Measurements from ENCODE around the gene PRKCA.

PRKCA gene

DNA sequence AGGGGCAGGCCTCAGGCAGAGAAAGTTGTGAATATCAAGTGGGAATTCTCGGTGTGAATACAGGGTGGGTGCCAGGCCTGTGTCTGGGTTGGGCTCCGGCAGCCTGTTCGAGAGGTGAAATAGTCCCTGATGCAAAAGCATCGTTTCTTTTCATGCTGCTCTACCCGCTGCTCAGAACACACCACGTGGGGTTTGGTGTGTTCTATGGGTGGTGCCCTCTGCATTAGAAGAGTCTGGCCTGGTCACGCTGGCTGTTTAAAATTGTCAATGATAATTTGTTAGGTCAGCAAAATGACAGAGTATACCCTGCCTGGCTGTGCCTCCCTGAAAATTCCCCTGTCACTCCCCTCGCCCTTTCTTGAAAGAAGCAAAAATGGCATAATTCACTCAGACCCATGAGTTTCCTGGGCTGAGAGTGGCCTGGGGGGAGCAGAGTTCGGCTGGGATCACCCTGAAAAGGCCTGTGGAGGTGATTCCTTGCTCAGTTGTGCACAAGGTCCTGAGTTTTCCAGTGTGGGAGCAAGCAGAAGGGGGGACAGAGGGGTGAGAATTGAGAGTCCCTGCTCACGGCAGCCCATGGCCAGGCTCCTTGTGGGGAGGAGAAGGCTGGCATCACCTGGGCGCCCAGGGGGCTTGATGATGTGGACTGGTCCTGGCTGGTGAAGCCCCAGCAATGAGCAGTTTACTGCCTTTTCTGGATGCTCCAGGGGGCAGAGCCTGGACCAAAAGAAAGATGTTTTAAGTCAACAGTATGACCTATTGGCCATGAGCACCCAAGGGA is 535.7 kb downstream of the PRKCA start:
- peaks cover 39% of the 10 kb centered on the region for H3K27me3 ChIP-seq (ENCODE audit: insufficient read depth, low read length)
- H3K4me3 ChIP-seq (ENCODE audit: low read length): no peak overlapping the region
- H3K4me1 ChIP-seq (ENCODE audit: insufficient read depth, low read length): no peaks in the 10 kb centered on the region
- H2AFZ ChIP-seq (ENCODE audit: low read depth, low read length): no peak overlapping the region
- no peaks in the 10 kb centered on the region for H3K36me3 ChIP-seq (ENCODE audit: insufficient read depth, low read length)
- no peaks in the 10 kb centered on the region for H3K9me3 ChIP-seq (ENCODE audit: low read length)

DNA sequence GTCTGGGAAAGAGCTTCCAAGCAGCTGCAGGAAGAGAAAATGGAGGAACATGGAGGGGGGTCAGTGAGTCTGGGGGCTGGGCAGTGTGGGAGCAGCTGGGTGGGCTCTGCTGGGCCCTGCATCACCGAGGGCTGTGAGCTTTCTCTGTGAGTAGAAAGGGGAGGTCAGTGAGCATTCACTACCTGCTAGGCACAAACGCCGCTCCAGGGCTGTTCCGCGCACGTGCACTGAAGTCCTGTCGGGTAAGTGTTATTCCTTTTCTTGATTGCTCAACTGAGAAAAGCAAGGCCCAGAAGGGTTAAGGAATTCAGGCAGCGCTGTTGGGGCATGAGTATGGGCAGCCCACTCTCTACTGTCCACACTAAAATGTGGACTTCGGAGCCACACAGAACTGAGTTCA is 537.2 kb downstream of the PRKCA start:
- H3K36me3 ChIP-seq (ENCODE audit: insufficient read depth, low read length): no peaks in the 10 kb centered on the region
- H3K4me1 ChIP-seq (ENCODE audit: insufficient read depth, low read length): no peaks in the 10 kb centered on the region
- no peak overlapping the region for H2AFZ ChIP-seq (ENCODE audit: low read depth, low read length)
- no peaks in the 10 kb centered on the region for H3K9me3 ChIP-seq (ENCODE audit: low read length)
- no peak overlapping the region for H3K4me3 ChIP-seq (ENCODE audit: low read length)
- peaks cover 30% of the 10 kb centered on the region for H3K27me3 ChIP-seq (ENCODE audit: insufficient read depth, low read length)

DNA sequence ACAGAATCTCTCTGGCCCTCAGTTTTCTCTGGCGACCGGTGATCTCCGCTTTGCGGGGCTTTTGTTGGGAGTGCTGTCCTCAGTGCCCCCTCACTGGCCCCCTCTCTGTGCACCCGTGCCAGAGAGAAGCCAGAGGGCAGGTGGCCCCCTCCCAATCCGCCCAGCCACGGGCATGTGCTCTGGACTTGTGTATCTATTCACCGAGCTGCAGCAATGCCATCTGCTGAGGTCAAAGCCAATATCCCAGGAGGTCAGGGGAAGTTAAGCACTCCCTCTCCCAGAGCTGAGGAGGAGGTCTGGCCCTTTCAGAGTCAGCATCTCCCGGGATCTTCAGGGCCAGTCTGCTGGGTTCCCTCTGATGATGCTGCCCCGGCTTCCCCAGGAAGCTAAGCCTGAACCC is 537.6 kb downstream of the PRKCA start:
- Histone ChIP-seq H3K27me3 (ENCODE audit: insufficient read depth, low read length) (peaks cover 27% of the 10 kb centered on the region), H3K4me3 (ENCODE audit: low read length) (no peak overlapping the region), H3K9me3 (ENCODE audit: low read length) (no peaks in the 10 kb centered on the region), H3K36me3 (ENCODE audit: insufficient read depth, low read length) (no peaks in the 10 kb centered on the region), H3K4me1 (ENCODE audit: insufficient read depth, low read length) (no peaks in the 10 kb centered on the region), H2AFZ (ENCODE audit: low read depth, low read length) (no peak overlapping the region)

GRCh38 chr17:66841328-66841727 is 538.9 kb downstream of the PRKCA start:
- no peak overlapping the region for H3K4me3 ChIP-seq (ENCODE audit: low read length)

GRCh38 chr17:66841744-66842143 is 539.3 kb downstream of the PRKCA start:
- Histone ChIP-seq H2AFZ (ENCODE audit: low read depth, low read length) (no peak overlapping the region), H3K27me3 (ENCODE audit: insufficient read depth, low read length) (peaks cover 10% of the 10 kb centered on the region), H3K36me3 (ENCODE audit: insufficient read depth, low read length) (no peaks in the 10 kb centered on the region), H3K4me3 (ENCODE audit: low read length) (no peak overlapping the region), H3K4me1 (ENCODE audit: insufficient read depth, low read length) (no peaks in the 10 kb centered on the region), H3K9me3 (ENCODE audit: low read length) (peaks cover 6% of the 10 kb centered on the region)

More at GRCh38 chr17:66841328-66841727, 538.9 kb downstream of the PRKCA start:
- no peak overlapping the region for H2AFZ ChIP-seq (ENCODE audit: low read depth, low read length)
- no peaks in the 10 kb centered on the region for H3K36me3 ChIP-seq (ENCODE audit: insufficient read depth, low read length)
- H3K9me3 ChIP-seq (ENCODE audit: low read length): peaks cover 2% of the 10 kb centered on the region
- H3K27me3 ChIP-seq (ENCODE audit: insufficient read depth, low read length): peaks cover 15% of the 10 kb centered on the region
- no peaks in the 10 kb centered on the region for H3K4me1 ChIP-seq (ENCODE audit: insufficient read depth, low read length)

DNA sequence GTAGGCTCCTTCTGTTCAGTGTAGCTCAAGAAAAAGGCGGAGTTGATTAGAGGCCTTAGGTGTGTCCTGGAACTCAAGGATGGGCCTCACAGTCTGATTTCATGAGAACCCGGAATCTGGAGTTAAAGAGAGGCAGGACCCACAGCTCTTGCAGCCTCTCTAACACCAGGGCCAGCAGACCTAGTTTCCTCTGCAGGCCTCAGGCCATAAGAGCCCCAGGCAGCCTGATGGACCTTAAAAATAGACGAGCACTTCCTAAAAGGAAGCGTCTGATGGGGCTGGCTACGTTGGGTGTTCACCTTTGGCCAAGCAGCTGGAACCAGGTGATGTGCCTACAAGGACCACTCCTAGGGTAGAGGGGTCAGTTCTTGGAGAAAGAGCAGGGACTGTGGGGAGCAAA is 540.1 kb downstream of the PRKCA start:
- Histone ChIP-seq H2AFZ (ENCODE audit: low read depth, low read length) (no peak overlapping the region), H3K27me3 (ENCODE audit: insufficient read depth, low read length) (peaks cover 3% of the 10 kb centered on the region), H3K36me3 (ENCODE audit: insufficient read depth, low read length) (no peaks in the 10 kb centered on the region), H3K4me1 (ENCODE audit: insufficient read depth, low read length) (no peaks in the 10 kb centered on the region), H3K4me3 (ENCODE audit: low read length) (no peak overlapping the region), H3K9me3 (ENCODE audit: low read length) (peaks cover 8% of the 10 kb centered on the region)

DNA sequence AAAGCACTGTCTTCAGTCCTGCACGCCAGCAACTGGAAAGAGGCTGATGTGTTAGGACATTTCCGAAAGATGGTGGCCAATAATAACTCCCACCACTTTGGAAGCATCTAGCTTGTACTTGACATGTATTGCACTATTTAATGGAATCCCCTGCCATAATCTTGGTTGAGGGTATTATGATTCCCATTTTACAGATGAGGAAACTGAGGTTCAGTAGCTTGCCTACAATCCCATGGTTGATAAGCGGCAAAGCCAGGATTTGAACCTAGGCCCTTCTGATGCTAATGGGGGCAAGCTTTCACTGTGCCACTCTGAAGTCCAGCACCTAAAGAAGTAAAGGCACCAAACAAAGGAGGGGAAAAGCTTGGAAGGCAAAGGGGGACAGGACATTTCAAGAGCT is 540.5 kb downstream of the PRKCA start:
- peaks cover 3% of the 10 kb centered on the region for H3K27me3 ChIP-seq (ENCODE audit: insufficient read depth, low read length)
- H3K4me1 ChIP-seq (ENCODE audit: insufficient read depth, low read length): no peaks in the 10 kb centered on the region
- no peaks in the 10 kb centered on the region for H3K36me3 ChIP-seq (ENCODE audit: insufficient read depth, low read length)
- H2AFZ ChIP-seq (ENCODE audit: low read depth, low read length): no peak overlapping the region
- peaks cover 8% of the 10 kb centered on the region for H3K9me3 ChIP-seq (ENCODE audit: low read length)
- no peak overlapping the region for H3K4me3 ChIP-seq (ENCODE audit: low read length)

DNA sequence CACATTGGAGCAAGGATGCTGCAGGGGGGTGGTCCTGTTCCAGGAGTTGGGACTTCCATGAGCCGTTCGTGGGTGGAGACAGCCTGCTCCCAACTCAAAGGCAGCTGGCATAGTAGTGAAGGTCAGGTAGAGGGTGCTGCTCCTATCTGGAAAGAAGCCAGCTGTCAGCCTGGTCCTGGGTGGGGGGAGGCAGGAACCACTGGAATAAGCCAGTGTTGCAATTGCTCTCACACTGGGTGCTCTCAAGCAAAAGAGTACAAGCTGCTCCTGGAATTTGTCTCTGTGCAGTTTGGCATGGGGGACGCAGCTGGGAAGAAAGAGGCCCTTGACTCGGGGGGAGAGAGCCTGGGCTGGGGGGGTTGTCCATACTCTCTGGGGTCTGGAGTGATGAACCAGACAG is 541.2 kb downstream of the PRKCA start:
- peaks cover 3% of the 10 kb centered on the region for H3K27me3 ChIP-seq (ENCODE audit: insufficient read depth, low read length)
- H3K9me3 ChIP-seq (ENCODE audit: low read length): peaks cover 8% of the 10 kb centered on the region
- H3K4me1 ChIP-seq (ENCODE audit: insufficient read depth, low read length): no peaks in the 10 kb centered on the region
- H2AFZ ChIP-seq (ENCODE audit: low read depth, low read length): no peak overlapping the region
- no peaks in the 10 kb centered on the region for H3K36me3 ChIP-seq (ENCODE audit: insufficient read depth, low read length)
- no peak overlapping the region for H3K4me3 ChIP-seq (ENCODE audit: low read length)

DNA sequence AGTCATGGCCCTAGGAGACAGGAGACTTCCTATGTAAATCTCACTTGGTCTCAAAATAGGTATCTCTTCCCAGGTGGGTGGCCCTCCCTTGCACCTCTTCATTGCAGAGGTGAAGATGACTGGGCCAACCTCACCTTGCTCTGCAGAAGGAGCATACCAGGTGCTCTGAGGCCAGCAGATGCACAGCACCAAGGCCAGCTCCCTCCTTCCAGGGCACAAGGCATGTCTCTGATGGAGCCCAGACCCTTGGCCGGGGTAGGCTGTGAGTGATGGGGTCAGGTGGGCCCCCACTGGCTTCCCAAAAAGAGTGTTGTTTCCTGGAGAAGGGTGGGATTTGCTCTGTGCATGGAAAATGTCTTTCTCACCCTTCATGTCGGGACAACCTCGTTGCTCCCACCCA is 545.3 kb downstream of the PRKCA start:
- Histone ChIP-seq H3K4me1 (ENCODE audit: insufficient read depth, low read length) (peaks cover 3% of the 10 kb centered on the region), H3K9me3 (ENCODE audit: low read length) (peaks cover 8% of the 10 kb centered on the region), H3K4me3 (ENCODE audit: low read length) (no peak overlapping the region), H3K36me3 (ENCODE audit: insufficient read depth, low read length) (no peaks in the 10 kb centered on the region), H2AFZ (ENCODE audit: low read depth, low read length) (no peak overlapping the region), H3K27me3 (ENCODE audit: insufficient read depth, low read length) (no peaks in the 10 kb centered on the region)

DNA sequence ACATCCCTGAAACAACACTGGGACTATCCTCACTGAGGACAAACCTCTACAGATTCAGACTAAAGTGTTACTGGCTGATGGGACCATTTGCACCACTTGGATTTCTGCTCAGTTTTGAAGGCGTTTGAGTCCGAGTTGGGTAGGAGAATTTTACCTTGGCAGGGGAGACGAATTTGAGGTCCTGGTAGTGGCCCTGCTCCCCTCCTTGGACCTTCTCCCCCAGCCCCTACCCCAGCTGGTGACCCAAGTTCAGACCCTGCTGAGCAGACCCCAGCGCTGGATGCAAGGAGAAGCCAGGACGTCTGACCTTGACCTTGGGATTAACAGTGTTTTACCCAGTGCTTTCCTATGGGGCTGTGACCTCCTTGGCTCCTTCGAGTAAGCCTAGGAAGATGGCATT is 546.1 kb downstream of the PRKCA start:
- no peak overlapping the region for H3K4me3 ChIP-seq (ENCODE audit: low read length)
- H3K9me3 ChIP-seq (ENCODE audit: low read length): peaks cover 8% of the 10 kb centered on the region
- no peak overlapping the region for H2AFZ ChIP-seq (ENCODE audit: low read depth, low read length)
- no peaks in the 10 kb centered on the region for H3K27me3 ChIP-seq (ENCODE audit: insufficient read depth, low read length)
- H3K36me3 ChIP-seq (ENCODE audit: insufficient read depth, low read length): no peaks in the 10 kb centered on the region
- peaks cover 3% of the 10 kb centered on the region for H3K4me1 ChIP-seq (ENCODE audit: insufficient read depth, low read length)

DNA sequence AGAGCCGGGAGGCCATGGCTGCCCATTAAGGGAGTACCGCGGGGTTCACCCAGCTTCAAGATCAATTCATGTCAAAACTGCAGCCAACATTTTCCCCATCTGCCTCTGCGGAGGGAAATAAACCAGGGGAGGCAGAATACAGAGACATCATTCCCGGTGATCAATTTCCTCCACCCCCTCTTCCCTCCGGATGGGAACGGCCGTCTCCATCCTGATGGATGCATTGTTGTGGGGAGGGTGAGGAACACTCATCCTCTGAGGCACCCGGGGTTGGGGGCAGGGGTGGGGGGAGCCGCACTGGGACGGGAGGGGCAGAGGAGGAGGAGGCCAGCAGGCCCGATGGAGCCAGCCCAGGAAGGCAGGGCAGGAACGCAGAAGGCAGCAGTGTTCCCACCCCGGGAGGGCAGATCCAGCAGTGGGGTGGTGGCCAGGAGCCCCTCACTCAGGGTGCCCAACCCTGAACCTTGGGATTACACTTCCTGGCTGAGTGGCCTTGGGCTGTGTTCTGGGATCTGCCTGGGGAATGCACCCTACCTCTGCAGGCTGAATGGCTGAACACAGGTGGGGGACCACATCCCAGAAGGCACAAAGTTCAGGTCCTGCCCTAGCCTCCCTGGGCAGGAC is 546.7 kb downstream of the PRKCA start:
- Histone ChIP-seq H3K4me1 (ENCODE audit: insufficient read depth, low read length) (peaks cover 3% of the 10 kb centered on the region), H3K27me3 (ENCODE audit: insufficient read depth, low read length) (no peaks in the 10 kb centered on the region), H3K36me3 (ENCODE audit: insufficient read depth, low read length) (no peaks in the 10 kb centered on the region), H3K4me3 (ENCODE audit: low read length) (no peak overlapping the region), H3K9me3 (ENCODE audit: low read length) (peaks cover 8% of the 10 kb centered on the region), H2AFZ (ENCODE audit: low read depth, low read length) (no peak overlapping the region)

DNA sequence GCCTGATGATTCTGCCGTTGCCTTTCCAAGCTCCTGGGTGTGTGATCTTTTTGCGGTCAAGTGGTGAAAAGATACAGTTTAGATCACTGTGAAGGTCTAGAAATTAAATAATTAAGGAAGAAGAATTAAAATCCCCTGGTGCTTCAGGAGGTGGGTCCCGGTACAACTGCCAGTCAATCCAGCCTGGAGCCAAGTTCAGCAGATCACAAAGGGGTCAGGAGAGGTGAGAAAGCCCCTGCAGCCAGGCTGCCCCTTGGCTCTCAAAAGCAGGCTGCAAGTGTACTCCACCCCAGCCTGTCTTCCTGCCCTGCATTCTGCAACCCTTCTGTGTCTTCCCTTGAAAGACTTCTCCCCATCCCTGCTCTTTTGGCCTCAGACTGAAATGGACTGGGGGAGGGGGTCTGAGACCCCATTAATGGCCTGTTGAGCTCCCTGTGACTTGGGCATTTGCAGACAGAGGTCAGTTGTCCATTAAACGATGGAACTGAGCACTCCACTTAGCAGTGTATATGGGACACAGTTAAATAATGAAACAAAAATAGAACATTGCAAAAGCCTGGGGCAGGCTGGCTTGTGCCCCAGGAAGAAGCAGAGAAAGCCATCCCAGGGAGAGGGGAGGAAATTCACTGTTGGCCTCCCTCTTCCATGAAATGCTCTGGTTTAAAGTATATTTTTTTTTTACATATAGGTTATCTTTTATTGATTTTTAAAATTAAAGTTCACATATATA is 547.6 kb downstream of the PRKCA start:
- Histone ChIP-seq H3K27me3 (ENCODE audit: insufficient read depth, low read length) (no peaks in the 10 kb centered on the region), H3K9me3 (ENCODE audit: low read length) (peaks cover 8% of the 10 kb centered on the region), H3K4me1 (ENCODE audit: insufficient read depth, low read length) (peaks cover 3% of the 10 kb centered on the region), H3K4me3 (ENCODE audit: low read length) (no peak overlapping the region), H3K36me3 (ENCODE audit: insufficient read depth, low read length) (no peaks in the 10 kb centered on the region), H2AFZ (ENCODE audit: low read depth, low read length) (no peak overlapping the region)

GRCh38 chr17:66850692-66851091 is 548.3 kb downstream of the PRKCA start:
- Histone ChIP-seq H3K27me3 (ENCODE audit: insufficient read depth, low read length) (no peaks in the 10 kb centered on the region), H2AFZ (ENCODE audit: low read depth, low read length) (no peak overlapping the region), H3K4me1 (ENCODE audit: insufficient read depth, low read length) (peaks cover 3% of the 10 kb centered on the region), H3K9me3 (ENCODE audit: low read length) (peaks cover 8% of the 10 kb centered on the region), H3K4me3 (ENCODE audit: low read length) (no peak overlapping the region), H3K36me3 (ENCODE audit: insufficient read depth, low read length) (no peaks in the 10 kb centered on the region)

Measured in neuron (in vitro differentiated cells).